ENCODE results near the gene PDPK1. TPM values are rescaled to one million over a fixed set of nuclear protein-coding genes. Genes with fewer than 3 reads are reported as not detected.
"Not testable (repeated sequence)": the region's sequence is repeated elsewhere in the genome, so short reads cannot be mapped to it uniquely, and the experiment has no call there.

Gene PDPK1
- polyA plus RNA-seq, 1 donor (not counting 4 experiments of a cell fraction or from before 2014, with no cell fraction given), result 23.4 TPM

DNA sequence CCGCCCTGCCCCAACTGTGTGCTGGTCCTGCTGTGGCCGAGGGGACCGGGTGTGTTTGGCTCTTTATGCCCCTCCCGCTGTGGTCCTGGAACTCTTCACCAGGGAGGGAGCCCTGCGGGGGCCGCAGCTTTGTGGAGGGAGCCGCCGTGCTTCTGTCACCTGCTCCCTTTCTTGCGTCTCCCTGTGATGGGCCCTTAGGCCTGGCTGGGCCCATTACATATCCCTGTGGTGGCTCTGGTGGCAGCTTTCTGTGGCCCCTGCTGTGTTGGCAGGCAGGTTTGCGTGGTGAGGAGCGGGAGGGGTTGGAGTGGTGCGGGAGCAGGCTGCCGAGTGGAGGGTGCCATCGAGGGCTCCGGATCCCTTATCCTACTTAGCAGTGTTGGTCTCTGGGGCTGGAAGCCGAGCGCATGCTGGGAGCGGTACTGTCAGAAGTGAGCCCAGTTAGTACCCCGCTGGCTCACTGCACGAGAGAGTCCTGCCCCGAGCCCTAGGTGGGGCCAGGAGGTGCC, 60.4 kb downstream of the PDPK1 start:
- TF ChIP-seq, protein P1, sequence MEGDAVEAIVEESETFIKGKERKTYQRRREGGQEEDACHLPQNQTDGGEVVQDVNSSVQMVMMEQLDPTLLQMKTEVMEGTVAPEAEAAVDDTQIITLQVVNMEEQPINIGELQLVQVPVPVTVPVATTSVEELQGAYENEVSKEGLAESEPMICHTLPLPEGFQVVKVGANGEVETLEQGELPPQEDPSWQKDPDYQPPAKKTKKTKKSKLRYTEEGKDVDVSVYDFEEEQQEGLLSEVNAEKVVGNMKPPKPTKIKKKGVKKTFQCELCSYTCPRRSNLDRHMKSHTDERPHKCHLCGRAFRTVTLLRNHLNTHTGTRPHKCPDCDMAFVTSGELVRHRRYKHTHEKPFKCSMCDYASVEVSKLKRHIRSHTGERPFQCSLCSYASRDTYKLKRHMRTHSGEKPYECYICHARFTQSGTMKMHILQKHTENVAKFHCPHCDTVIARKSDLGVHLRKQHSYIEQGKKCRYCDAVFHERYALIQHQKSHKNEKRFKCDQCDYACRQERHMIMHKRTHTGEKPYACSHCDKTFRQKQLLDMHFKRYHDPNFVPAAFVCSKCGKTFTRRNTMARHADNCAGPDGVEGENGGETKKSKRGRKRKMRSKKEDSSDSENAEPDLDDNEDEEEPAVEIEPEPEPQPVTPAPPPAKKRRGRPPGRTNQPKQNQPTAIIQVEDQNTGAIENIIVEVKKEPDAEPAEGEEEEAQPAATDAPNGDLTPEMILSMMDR (optimal IDR thresholded peaks at IDR 0.05 in 1 of 3, IDR thresholded peaks at IDR 0.05 in 1 of 3, conservative IDR thresholded peaks at IDR 0.05 in 1 of 3; ENCODE audit: extremely low read depth in 1 of 3, insufficient read depth in 2 of 3, low read length in 3 of 3), result no peak
- no peak for TF ChIP-seq EZH2 (IDR thresholded peaks at IDR 0.05; ENCODE audit: low read length)
- FAIRE-seq, result no peak
- H3K79me2 ChIP-seq (ENCODE audit: control insufficient read depth, insufficient read depth, low read length), result peaks cover 4% of the 10 kb centered on the region
- DNase-seq (ENCODE audit: low read depth, low spot score), result no peak
- no peak overlapping the region for H3K9ac ChIP-seq (ENCODE audit: control insufficient read depth, extremely low read depth, insufficient read depth, low read length)
- no peak overlapping the region for H3K4me3 ChIP-seq (ENCODE audit: control insufficient read depth in 2 of 3, extremely low read depth in 1 of 3, insufficient read depth in 2 of 3, low read depth in 1 of 3, low read length in 3 of 3)
- H3K4me2 ChIP-seq (ENCODE audit: control insufficient read depth, extremely low read depth, insufficient read depth, low read depth, low read length), result no peak overlapping the region
- no peaks in the 10 kb centered on the region for H3K9me1 ChIP-seq (ENCODE audit: control insufficient read depth, extremely low read depth, insufficient read depth, low read length)
- no peaks in the 10 kb centered on the region for H3K9me3 ChIP-seq (ENCODE audit: control insufficient read depth, low read depth, low read length)
- no peak overlapping the region for H3K27ac ChIP-seq (ENCODE audit: control insufficient read depth, insufficient read depth, low read length)
- peaks cover 14 to 25% of the 10 kb centered on the region in 2 experiments for H3K36me3 ChIP-seq (ENCODE audit: control insufficient read depth in 2 of 2, extremely low read depth in 1 of 2, insufficient read depth in 2 of 2, low read length in 2 of 2)
- no peaks in the 10 kb centered on the region for H3K4me1 ChIP-seq (ENCODE audit: control insufficient read depth, extremely low read depth, insufficient read depth, low read length)
- no peaks in the 10 kb centered on the region for H4K20me1 ChIP-seq (ENCODE audit: control insufficient read depth, extremely low read depth, insufficient read depth, low read length)
- dilution Hi-C loops (cut with MboI; ENCODE audit: extremely low pct_ligation_motif_present, low sequenced_read_pairs), result no loop called here
- no peaks in the 10 kb centered on the region for H3K27me3 ChIP-seq (ENCODE audit: control insufficient read depth, extremely low read depth, insufficient read depth, low read length)
- no peak overlapping the region for H2AFZ ChIP-seq (ENCODE audit: control insufficient read depth, low read length)

GRCh38 chr16:2598723-2599122, 60.9 kb downstream of the PDPK1 start:
- Histone ChIP-seq H2AFZ (ENCODE audit: control insufficient read depth, low read length) (no peak overlapping the region), H4K20me1 (ENCODE audit: control insufficient read depth, extremely low read depth, insufficient read depth, low read length) (no peaks in the 10 kb centered on the region), H3K36me3 (ENCODE audit: control insufficient read depth in 2 of 2, extremely low read depth in 1 of 2, insufficient read depth in 2 of 2, low read length in 2 of 2) (peaks cover 14 to 24% of the 10 kb centered on the region in 2 experiments), H3K27me3 (ENCODE audit: control insufficient read depth, extremely low read depth, insufficient read depth, low read length) (no peaks in the 10 kb centered on the region), H3K4me3 (ENCODE audit: control insufficient read depth in 2 of 3, extremely low read depth in 1 of 3, insufficient read depth in 2 of 3, low read depth in 1 of 3, low read length in 3 of 3) (no peak overlapping the region), H3K79me2 (ENCODE audit: control insufficient read depth, insufficient read depth, low read length) (peaks cover 6% of the 10 kb centered on the region), H3K27ac (ENCODE audit: control insufficient read depth, insufficient read depth, low read length) (no peak overlapping the region), H3K9ac (ENCODE audit: control insufficient read depth, extremely low read depth, insufficient read depth, low read length) (no peak overlapping the region), H3K4me2 (ENCODE audit: control insufficient read depth, extremely low read depth, insufficient read depth, low read depth, low read length) (no peak overlapping the region), H3K9me3 (ENCODE audit: control insufficient read depth, low read depth, low read length) (no peaks in the 10 kb centered on the region), H3K4me1 (ENCODE audit: control insufficient read depth, extremely low read depth, insufficient read depth, low read length) (no peaks in the 10 kb centered on the region), H3K9me1 (ENCODE audit: control insufficient read depth, extremely low read depth, insufficient read depth, low read length) (no peaks in the 10 kb centered on the region)
- no peak for FAIRE-seq
- dilution Hi-C loops (cut with MboI; ENCODE audit: extremely low pct_ligation_motif_present, low sequenced_read_pairs), result no loop called here
- TF ChIP-seq, protein P1 (optimal IDR thresholded peaks at IDR 0.05 in 1 of 3, IDR thresholded peaks at IDR 0.05 in 1 of 3, conservative IDR thresholded peaks at IDR 0.05 in 1 of 3; ENCODE audit: extremely low read depth in 1 of 3, insufficient read depth in 2 of 3, low read length in 3 of 3), result no peak
- no peak for TF ChIP-seq EZH2 (IDR thresholded peaks at IDR 0.05; ENCODE audit: low read length)
- DNase-seq (ENCODE audit: low read depth, low spot score), result no peak

GRCh38 chr16:2599165-2599564, 61.3 kb downstream of the PDPK1 start:
- FAIRE-seq, result not testable (repeated sequence)

GRCh38 chr16:2599785-2600184, 62.0 kb downstream of the PDPK1 start:
- H3K79me2 ChIP-seq (ENCODE audit: control insufficient read depth, insufficient read depth, low read length); H3K9me1 ChIP-seq (ENCODE audit: control insufficient read depth, extremely low read depth, insufficient read depth, low read length); H3K4me2 ChIP-seq (ENCODE audit: control insufficient read depth, extremely low read depth, insufficient read depth, low read depth, low read length); H4K20me1 ChIP-seq (ENCODE audit: control insufficient read depth, extremely low read depth, insufficient read depth, low read length); H3K27me3 ChIP-seq (ENCODE audit: control insufficient read depth, extremely low read depth, insufficient read depth, low read length); dilution Hi-C loops (cut with MboI; ENCODE audit: extremely low pct_ligation_motif_present, low sequenced_read_pairs); H3K27ac ChIP-seq (ENCODE audit: control insufficient read depth, insufficient read depth, low read length); DNase-seq (ENCODE audit: low read depth, low spot score); H2AFZ ChIP-seq (ENCODE audit: control insufficient read depth, low read length); H3K9ac ChIP-seq (ENCODE audit: control insufficient read depth, extremely low read depth, insufficient read depth, low read length); H3K9me3 ChIP-seq (ENCODE audit: control insufficient read depth, low read depth, low read length); H3K4me3 ChIP-seq (ENCODE audit: control insufficient read depth in 2 of 3, extremely low read depth in 1 of 3, insufficient read depth in 2 of 3, low read depth in 1 of 3, low read length in 3 of 3); FAIRE-seq; H3K4me1 ChIP-seq (ENCODE audit: control insufficient read depth, extremely low read depth, insufficient read depth, low read length): not testable (repeated sequence)
- peaks cover 14 to 24% of the 10 kb centered on the region in 2 experiments for H3K36me3 ChIP-seq (ENCODE audit: control insufficient read depth in 2 of 2, extremely low read depth in 1 of 2, insufficient read depth in 2 of 2, low read length in 2 of 2)

More at GRCh38 chr16:2599165-2599564, 61.3 kb downstream of the PDPK1 start:
- H4K20me1 ChIP-seq (ENCODE audit: control insufficient read depth, extremely low read depth, insufficient read depth, low read length); H3K9me3 ChIP-seq (ENCODE audit: control insufficient read depth, low read depth, low read length); dilution Hi-C loops (cut with MboI; ENCODE audit: extremely low pct_ligation_motif_present, low sequenced_read_pairs); H3K4me1 ChIP-seq (ENCODE audit: control insufficient read depth, extremely low read depth, insufficient read depth, low read length); H3K4me3 ChIP-seq (ENCODE audit: control insufficient read depth in 2 of 3, extremely low read depth in 1 of 3, insufficient read depth in 2 of 3, low read depth in 1 of 3, low read length in 3 of 3); H2AFZ ChIP-seq (ENCODE audit: control insufficient read depth, low read length); H3K9me1 ChIP-seq (ENCODE audit: control insufficient read depth, extremely low read depth, insufficient read depth, low read length); H3K27ac ChIP-seq (ENCODE audit: control insufficient read depth, insufficient read depth, low read length); DNase-seq (ENCODE audit: low read depth, low spot score); H3K79me2 ChIP-seq (ENCODE audit: control insufficient read depth, insufficient read depth, low read length); H3K4me2 ChIP-seq (ENCODE audit: control insufficient read depth, extremely low read depth, insufficient read depth, low read depth, low read length); H3K9ac ChIP-seq (ENCODE audit: control insufficient read depth, extremely low read depth, insufficient read depth, low read length); H3K27me3 ChIP-seq (ENCODE audit: control insufficient read depth, extremely low read depth, insufficient read depth, low read length): not testable (repeated sequence)
- H3K36me3 ChIP-seq (ENCODE audit: control insufficient read depth in 2 of 2, extremely low read depth in 1 of 2, insufficient read depth in 2 of 2, low read length in 2 of 2), result peaks cover 14 to 24% of the 10 kb centered on the region in 2 experiments
